GM18526 (cell line): Measurements from ENCODE around the gene MBD3.

Experiments used
- POLR2A ChIP-seq: IDR thresholded peaks from 3 replicates; pipeline ENCODE4 v1.6.1; 2011; ENCODE audit not compliant: insufficient read length; ENCODE audit errors: extremely low read depth

Gene MBD3

DNA sequence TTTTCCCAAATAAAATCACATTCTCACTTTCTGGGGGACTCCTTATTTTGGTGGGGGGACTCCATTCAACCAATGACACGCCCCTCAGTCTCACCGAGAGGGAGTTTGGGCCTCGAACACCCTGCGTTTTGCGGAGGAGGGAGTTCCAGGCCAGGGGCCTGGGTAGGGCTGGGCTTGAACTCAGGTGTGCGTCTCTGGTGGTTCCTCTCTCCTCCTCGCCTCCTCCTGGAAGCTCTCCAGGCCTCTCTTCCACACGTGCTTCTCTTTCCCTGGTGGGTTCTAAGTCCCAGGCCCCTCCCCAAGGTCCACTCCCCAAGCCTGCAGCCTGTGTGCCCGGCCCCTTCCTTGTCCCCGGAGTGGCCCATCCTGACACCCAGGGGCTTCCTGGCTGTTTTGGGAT, 39.2 kb downstream of the MBD3 start:
- no peak for TF ChIP-seq POLR2A

DNA sequence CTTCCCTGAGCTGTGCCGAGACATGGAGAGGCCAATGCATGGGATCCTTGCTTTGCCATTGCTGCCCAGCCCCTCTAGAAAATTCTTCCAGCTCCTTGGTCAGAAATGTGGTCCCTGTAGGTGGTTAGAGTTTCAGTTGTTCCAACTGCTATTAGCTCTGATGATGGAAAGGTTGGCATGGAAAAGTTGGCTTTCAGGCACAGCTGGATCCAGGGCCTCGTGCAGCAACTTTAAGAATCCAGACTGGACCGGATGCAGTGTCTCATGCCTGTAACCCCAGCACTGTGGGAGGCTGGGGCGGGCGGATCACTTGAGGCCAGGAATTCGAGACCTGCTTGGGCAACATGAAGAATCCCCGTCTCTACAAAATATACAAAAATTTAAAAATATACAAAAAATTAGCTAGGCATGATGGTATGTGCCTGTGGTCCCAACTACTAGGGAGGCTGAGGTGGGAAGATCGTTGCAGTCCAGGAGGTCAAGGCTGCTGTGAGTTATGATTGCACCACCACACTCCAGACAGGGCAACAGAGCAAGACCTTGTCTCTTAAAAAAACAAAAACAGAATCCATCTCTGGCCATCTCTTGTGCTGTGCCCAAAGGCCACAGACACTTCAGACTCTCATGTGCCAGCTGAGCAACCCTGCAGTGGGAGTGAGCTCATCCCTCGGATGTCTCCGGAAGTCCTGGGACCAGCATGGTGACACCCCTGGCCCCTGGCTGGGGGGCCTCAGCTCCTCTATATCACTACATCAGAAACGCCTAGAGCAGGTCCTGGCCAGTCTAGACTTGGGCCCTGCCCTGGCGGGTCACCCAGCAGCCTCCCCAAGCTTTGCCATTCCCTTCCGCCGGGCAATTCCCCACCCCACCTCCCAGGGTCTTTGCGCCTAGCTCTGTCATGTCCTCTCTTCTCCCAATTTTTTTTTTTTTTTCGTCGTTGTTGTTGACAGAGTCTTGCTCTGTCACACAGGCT, 41.3 kb downstream of the MBD3 start:
- no peak for TF ChIP-seq POLR2A

DNA sequence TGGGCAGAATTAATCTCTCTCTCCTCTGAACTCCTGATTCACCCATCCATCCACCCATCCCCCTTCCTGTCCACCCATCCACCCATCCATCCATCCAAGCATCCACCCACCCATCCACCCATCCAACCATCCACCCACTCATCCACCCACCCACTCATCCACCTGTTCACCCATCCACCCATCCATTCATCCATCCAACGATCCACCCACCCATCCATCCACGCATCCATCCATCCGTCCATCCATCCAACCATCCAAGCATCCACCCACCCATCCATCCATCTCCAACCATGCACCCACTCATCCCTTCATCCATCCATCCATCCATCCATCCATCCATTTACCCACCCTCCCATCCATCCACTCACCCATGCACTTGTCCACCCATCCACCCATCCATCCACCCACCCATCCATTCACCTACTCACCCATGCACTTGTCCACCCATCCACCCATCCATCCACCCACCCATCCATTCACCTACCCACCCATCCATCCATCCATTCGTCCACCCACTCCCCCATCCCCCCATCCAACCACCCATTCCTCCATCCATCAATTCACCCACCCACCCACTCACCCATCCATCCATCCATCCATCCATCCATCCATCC, 43.2 kb downstream of the MBD3 start:
- TF ChIP-seq POLR2A: no peak

DNA sequence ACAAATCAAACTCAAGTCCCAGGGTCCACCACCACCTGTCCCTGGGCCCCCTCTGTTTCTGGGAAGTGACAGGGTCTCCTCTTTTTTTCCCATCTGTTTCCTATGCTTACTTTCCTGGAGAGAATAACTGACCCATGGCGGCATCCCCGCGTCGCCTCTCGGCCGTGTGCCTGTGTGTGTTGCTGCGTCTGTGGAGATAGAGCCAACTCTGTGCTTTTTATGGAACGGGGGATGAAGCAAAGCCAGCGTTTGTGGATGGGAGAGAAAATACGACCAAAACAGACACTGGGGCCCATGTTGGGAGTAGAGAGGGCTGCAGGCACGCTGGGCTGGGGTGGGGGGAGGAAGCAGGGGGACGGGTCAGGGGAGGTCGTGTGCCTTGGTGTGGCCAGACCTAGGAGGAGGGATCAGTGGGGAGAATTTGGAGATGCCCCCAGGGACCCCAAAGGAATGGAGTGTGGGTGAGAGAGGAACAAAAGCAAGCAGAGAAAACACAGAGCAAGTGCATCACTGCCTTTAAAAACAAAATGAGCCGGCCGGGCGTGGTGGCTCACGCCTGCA, 52.2 kb downstream of the MBD3 start:
- TF ChIP-seq POLR2A: no peak

DNA sequence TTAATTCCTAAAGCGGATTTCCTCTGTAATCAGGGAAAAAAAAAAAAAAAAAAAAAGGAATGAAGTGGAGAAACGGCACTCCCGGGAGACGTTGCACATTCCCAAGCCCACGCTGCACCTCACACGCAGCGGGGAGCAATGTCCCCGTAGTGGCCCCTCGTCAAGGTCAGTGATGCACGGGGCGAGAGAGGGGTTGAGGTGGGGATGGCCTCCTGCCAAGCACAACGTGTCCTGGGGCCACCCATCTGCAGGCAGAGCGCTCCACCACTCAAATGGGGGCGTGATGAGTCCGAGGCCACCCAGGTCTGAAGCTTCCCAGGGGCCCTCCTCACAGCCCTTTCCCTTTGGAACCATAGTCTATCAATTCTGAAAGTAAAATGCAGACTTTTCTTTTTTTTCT, 53.7 kb downstream of the MBD3 start:
- TF ChIP-seq POLR2A: no peak

DNA sequence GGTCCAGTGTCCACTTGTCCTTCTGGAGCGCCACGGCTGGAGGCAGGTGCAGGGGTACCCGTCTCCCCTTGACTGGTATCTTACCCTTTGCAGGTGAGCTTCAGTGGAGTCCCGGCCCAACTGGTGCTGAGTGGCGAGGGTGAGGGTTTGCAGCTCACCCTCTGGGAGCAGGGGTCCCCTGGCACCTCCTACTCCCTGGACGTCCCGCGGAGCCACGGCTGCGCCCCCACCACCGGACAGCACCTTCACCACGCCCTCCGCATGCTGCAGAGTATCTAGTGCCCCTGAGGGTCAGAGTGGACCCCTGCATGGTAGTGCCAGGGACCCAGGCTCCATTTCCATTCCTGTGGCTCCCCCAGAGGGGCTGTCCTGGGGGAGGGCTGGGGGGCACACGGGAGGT, 57.7 kb downstream of the MBD3 start:
- TF ChIP-seq POLR2A: no peak

DNA sequence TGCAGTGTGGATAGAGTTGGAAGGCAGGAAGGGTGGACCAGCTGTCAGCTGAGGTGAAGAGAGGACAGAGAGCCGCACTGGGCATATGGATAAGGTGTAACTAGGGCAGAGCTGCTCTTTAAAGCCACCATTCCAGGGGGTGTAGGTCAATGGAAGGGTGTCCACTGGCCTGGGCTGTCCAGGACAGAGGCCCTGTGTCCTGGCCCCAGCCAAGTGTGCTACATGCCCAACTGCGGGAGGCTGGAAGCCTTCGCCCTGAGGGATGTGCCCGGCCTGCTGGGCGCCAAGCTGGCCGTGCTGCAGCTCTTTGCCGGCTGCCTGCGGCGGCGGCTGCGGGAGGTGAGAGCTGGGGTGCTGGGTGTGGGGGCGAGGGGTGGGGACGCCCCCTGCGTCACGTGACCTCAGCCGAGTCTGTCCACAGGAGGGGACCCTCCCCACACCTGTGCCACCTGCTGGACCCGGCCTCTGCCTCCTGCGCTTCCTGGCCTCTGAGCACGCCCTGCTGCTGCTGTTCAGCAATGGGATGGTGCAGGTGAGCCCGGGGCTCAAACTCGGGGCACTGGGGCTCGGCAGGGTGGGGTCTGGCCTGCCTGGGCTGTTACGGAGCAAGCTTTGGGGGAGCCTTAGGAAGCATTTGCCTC, 59.0 kb downstream of the MBD3 start:
- no peak for TF ChIP-seq POLR2A

DNA sequence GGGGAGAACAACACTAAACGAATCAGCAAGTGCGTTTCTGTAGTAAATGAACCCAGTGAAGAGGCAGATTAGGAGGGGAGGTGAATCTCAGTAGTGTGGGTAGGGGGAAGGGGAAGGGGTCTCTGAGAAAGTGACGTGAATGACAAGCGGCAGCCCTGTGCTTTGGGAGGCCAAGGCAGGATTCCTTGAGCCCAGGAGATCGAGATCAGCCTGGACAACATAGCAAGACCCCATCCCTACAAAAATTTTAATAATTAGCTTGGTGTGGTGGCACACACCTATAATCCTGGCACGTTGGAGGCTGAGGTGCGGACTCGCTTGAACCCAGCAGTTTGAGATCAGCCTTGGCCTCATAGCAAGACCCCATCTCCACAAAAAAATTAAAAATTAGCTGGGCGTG, 60.7 kb downstream of the MBD3 start:
- no peak for TF ChIP-seq POLR2A

DNA sequence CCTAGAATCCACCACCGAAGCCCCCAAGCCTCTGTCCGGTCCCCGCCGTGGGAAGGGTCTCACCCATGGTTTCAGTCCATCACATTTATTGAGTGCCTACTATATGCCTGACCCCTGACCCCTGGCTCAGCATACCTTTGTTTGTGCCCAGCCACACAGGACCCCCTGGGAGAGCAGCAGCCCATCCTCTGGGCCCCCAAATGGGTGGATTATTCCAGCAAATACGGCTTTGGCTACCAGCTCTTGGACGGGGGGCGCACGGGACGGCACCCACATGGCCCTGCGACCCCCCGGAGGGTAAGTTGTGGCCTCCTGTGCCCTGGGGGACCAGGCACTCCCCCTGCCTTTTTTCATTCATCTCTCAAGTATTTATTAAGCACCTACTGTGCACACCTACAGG, 61.1 kb downstream of the MBD3 start:
- TF ChIP-seq POLR2A: no peak

DNA sequence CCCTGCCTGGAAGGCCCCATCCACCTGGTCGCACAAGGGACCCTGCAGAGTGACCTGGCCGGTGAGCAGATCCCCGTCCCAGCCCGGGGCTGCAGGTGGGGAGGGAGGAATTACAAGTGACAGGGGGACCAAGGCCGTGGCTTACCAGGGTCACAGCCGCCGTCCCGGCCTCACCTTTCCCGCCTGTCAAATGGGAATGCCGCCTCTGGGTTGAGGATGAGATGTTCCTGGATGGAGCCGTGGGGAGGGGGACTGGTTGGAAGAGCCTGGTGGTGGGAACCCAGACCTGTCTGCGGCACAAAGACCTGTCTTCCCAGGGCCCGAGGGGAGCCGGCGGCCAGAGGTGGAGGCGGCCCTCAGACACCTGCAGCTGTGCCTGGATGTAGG, 63.2 kb downstream of the MBD3 start:
- TF ChIP-seq POLR2A: no peak

DNA sequence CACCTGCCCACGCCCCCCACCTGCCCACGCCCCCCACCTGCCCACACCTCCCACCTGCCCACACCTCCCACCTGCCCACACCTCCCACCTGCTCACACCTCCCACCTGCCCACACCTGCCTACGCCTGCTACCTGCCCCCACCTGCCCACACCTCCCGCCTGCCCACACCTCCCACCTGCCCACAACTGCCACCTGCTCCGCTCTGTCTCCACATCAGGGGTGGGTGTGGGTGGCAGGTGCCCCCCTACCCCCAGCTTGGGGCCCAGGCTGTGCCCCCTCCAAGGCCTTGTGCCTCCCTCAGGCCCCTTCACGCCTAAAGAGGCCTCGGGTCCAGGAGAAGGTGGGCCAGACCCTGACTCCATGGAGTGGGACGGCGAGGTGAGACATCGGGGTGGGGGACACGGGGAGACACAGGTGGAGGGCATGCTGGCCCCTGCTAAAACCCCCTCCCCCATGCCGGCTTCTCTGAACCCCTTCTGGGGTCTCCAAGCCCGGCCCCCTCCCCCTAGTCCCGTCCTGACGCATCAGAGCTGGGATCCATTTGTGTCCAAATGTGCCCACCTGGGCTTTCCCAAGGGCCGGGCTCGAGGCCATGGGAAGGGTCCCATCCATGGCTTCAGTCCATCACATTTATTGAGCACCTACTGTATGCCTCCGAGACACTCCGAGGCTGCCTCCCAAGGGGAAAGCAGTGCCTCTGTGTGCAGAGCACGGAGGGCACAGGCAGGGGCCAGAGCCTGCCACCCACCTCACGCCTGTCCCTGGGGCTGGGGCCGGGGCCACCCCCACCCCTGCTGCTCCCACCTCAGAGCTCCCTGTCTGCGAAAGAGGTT, 63.9 kb downstream of the MBD3 start:
- no peak for TF ChIP-seq POLR2A

DNA sequence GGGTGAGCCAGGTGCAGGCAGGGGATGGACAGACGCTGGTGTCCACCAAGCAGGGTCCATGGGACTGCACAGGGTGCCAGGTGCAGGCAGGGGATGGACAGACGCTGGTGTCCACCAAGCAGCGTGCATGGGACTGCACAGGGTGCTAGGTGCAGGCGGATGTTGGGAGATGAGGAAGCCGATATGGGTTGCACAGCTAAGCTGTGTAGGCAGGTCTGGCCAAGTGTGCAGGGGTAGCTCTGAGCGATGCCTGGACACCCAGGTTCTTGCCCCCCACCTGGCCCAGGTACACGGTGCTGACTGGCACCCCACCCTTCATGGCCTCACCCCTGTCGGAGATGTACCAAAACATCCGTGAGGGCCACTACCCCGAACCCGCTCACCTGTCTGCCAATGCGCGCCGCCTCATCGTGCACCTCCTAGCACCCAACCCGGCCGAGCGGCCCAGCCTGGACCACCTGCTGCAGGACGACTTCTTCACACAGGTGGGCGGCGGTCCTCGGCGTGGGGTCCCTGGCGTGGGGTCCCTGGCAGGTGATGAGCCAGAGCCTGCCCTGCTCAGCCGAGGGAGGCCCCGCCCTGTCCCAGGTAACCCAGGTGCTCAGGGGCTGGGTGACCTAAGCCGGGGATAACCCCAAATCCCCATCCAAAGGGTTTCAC, 64.9 kb downstream of the MBD3 start:
- TF ChIP-seq POLR2A: no peak

DNA sequence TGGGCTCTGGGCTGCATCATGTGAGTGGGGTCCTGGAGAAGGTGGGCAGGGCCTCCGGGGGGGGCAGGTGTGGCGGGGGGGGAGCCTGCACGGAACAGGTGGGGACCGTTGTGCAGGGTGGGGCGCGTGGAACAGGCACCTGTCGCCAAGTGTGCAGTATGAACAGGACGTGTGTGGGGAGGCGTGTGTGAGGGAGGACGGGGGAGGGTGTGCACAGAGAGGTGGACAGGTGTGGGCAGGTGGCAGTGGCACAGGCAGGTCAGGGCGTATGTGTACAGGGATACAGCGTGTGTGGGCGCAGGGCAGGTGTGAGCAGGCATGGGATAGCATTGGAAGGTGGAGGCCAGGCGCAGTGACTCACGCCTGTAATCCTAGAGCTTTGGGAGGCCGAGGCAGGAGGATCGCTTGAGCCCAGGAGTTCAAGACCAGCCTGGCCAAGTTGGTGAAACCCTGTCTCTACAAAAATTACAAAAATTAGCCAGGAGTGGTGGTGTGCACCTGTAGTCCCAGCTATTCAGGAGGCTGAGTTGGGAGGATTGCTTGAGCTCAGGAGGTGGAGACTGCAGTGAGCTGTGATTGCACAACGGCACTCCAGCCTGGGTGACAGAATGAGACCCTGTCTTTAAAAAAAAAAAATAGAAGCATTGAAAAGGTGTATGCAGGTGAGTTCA, 65.6 kb downstream of the MBD3 start:
- TF ChIP-seq POLR2A: no peak
